Ishikawa (cell line): ENCODE results near the gene NOVA1.

ENCODE experiments used
- CEBPB ChIP-seq: IDR thresholded peaks from 2 replicates; pipeline ENCODE4 v1.6.1; 2012
- CREB1 ChIP-seq: IDR thresholded peaks from 2 replicates; pipeline ENCODE4 v1.6.1; 2012; ENCODE audit warnings: low read depth
- EGR1 ChIP-seq: IDR thresholded peaks from 2 replicates; pipeline ENCODE4 v1.6.1; 2012
- EP300 ChIP-seq: IDR thresholded peaks from 2 replicates; pipeline ENCODE4 v1.6.1; 2012; ENCODE audit warnings: borderline replicate concordance
- FOXM1 ChIP-seq: IDR thresholded peaks from 2 replicates; pipeline ENCODE4 v1.6.1; 2012; ENCODE audit warnings: low read depth, borderline replicate concordance
- MAX ChIP-seq: IDR thresholded peaks from 2 replicates; pipeline ENCODE4 v1.6.1; 2012
- NFIC ChIP-seq: IDR thresholded peaks from 2 replicates; pipeline ENCODE4 v1.6.1; 2012
- RAD21 ChIP-seq: IDR thresholded peaks from 2 replicates; pipeline ENCODE4 v1.6.1; 2012; ENCODE audit warnings: low read depth
- REST ChIP-seq: IDR thresholded peaks from 2 replicates; pipeline ENCODE4 v1.6.1; 2012; ENCODE audit warnings: low read depth, mild to moderate bottlenecking
- TAF1 ChIP-seq: IDR thresholded peaks from 2 replicates; pipeline ENCODE4 v1.6.1; 2012; ENCODE audit warnings: low read depth, mild to moderate bottlenecking
- TCF12 ChIP-seq: IDR thresholded peaks from 2 replicates; pipeline ENCODE4 v1.6.1; 2012; ENCODE audit warnings: low read depth
- TEAD4 ChIP-seq: IDR thresholded peaks from 2 replicates; pipeline ENCODE4 v1.6.1; 2012
- USF1 ChIP-seq: IDR thresholded peaks from 2 replicates; pipeline ENCODE4 v1.6.1; 2012
- YY1 ChIP-seq: IDR thresholded peaks from 2 replicates; pipeline ENCODE4 v1.6.1; 2012; ENCODE audit warnings: low read depth
- ZBTB7A ChIP-seq: IDR thresholded peaks from 2 replicates; pipeline ENCODE4 v1.6.1; 2012; ENCODE audit warnings: low read depth

NOVA1 gene

GRCh38 chr14:26525085-26525484, 72.7 kb downstream of the NOVA1 start:
- TF ChIP-seq ZBTB7A (no peak), NFIC (no peak), FOXM1 (no peak), CEBPB (no peak), REST (no peak), EP300 (no peak), CREB1 (no peak), TCF12 (no peak), RAD21 (no peak), TAF1 (no peak), EGR1 (no peak), MAX (no peak)

GRCh38 chr14:26522967-26523366, 74.9 kb downstream of the NOVA1 start:
- TF ChIP-seq TEAD4: no peak
- TF ChIP-seq EP300: no peak
- no peak for TF ChIP-seq EGR1

- TF ChIP-seq MAX: no peak
- no peak for TF ChIP-seq ZBTB7A
- no peak for TF ChIP-seq TEAD4
- TF ChIP-seq EP300: no peak
- no peak for TF ChIP-seq TAF1
- no peak for TF ChIP-seq REST
- no peak for TF ChIP-seq NFIC
Measured at GRCh38 chr14:26517771-26518170, 80.1 kb downstream of the NOVA1 start.

- TF ChIP-seq NFIC (no peak), TCF12 (no peak), TAF1 (no peak), ZBTB7A (no peak), EP300 (no peak), CEBPB (no peak), MAX (no peak), EGR1 (no peak), YY1 (no peak), TEAD4 (no peak), REST (no peak), FOXM1 (no peak), USF1 (no peak), RAD21 (no peak), CREB1 (no peak)
Measured at GRCh38 chr14:26500028-26500427, 97.8 kb downstream of the NOVA1 start.

- TF ChIP-seq CEBPB (no peak), TCF12 (no peak), USF1 (no peak), TAF1 (no peak), CREB1 (no peak), YY1 (no peak), REST (no peak), NFIC (no peak), TEAD4 (no peak), FOXM1 (no peak), MAX (no peak), ZBTB7A (no peak), RAD21 (no peak), EGR1 (no peak), EP300 (no peak)
Measured at GRCh38 chr14:26499546-26499945, 98.3 kb downstream of the NOVA1 start.
